H1 (cell line): Measurements from ENCODE around the gene TSFM.

Experiments used
- ATF3 ChIP-seq: IDR thresholded peaks from 2 replicates; pipeline ENCODE4 v1.6.1; 2011; ENCODE audit warnings: low read depth, mild to moderate bottlenecking, low read length; ENCODE audit not compliant: insufficient read depth
- CTCF ChIP-seq, 3 experiments: IDR thresholded peaks; 1 replicate in 2 of 3; 2 replicates in 1 of 3; pipeline versions ENCODE4 v1.5.1 to v1.6.1; 2011; ENCODE audit warnings: low read length in 3 of 3, mild to moderate bottlenecking in 3 of 3, inconsistent platforms in 2 of 3, low read depth in 1 of 3, moderate library complexity in 1 of 3; ENCODE audit not compliant: insufficient read depth in 1 of 3; ENCODE audit errors: control extremely low read depth in 1 of 3
- EZH2 ChIP-seq: fragments of 200-600 bp; sonication (generic); IDR thresholded peaks from 2 replicates; pipeline ENCODE4 v1.7.1; 2012; ENCODE audit warnings: low read depth, mild to moderate bottlenecking, moderate library complexity, low read length, inconsistent platforms; ENCODE audit not compliant: severe bottlenecking
- GABPA ChIP-seq: IDR thresholded peaks from 2 replicates; pipeline ENCODE4 v1.6.1; 2011; ENCODE audit warnings: mild to moderate bottlenecking, low read length, moderate library complexity, borderline replicate concordance; ENCODE audit not compliant: insufficient read depth
- JUN ChIP-seq: IDR thresholded peaks from 2 replicates; pipeline ENCODE4 v1.6.1; 2011; ENCODE audit warnings: low read depth, mild to moderate bottlenecking, improper control_type of control experiment, low read length
- POLR2A ChIP-seq, 2 experiments: IDR thresholded peaks; 1 replicate in 1 of 2; 2 replicates in 1 of 2; pipeline ENCODE4 v1.6.1; 2011; ENCODE audit warnings: low read depth in 2 of 2, low read length in 2 of 2, mild to moderate bottlenecking in 2 of 2; ENCODE audit errors: control extremely low read depth in 1 of 2
- RAD21 ChIP-seq, 2 experiments: IDR thresholded peaks in 1 of 2; conservative IDR thresholded peaks in 1 of 2; 2 replicates each; pipeline ENCODE4 v1.6.1; 2011; ENCODE audit warnings: low read depth in 2 of 2, low read length in 2 of 2, improper control_type of control experiment in 1 of 2, inconsistent platforms in 1 of 2, mild to moderate bottlenecking in 1 of 2, moderate library complexity in 1 of 2
- SUZ12 ChIP-seq: fragments of 200-600 bp; sonication (generic); IDR thresholded peaks from 2 replicates; pipeline ENCODE4 v1.6.1; 2012; ENCODE audit warnings: mild to moderate bottlenecking, inconsistent platforms, low read length, moderate library complexity, mixed read lengths
- YY1 ChIP-seq: IDR thresholded peaks from 2 replicates; pipeline ENCODE4 v1.6.1; 2011; ENCODE audit warnings: low read depth, mild to moderate bottlenecking, low read length

GRCh38 chr12:57775563-57776246, 6.9 kb upstream of the TSFM start:
- TF ChIP-seq ATF3, result no peak
- TF ChIP-seq YY1, result no peak
- no peak for TF ChIP-seq RAD21 (IDR thresholded peaks at IDR 0.05 in 1 of 2, conservative IDR thresholded peaks at IDR 0.05 in 1 of 2; ENCODE audit: low read depth in 2 of 2, low read length in 2 of 2)
- TF ChIP-seq EZH2, result no peak
- peak in 1 of 3 experiments; percentile 29; a peak in 2 of 4 replicates for TF ChIP-seq CTCF (IDR thresholded peaks at IDR 0.05; ENCODE audit: control extremely low read depth in 1 of 3, insufficient read depth in 1 of 3, low read depth in 1 of 3, low read length in 3 of 3)
- no peak for TF ChIP-seq JUN
- TF ChIP-seq GABPA, result no peak
- no peak for TF ChIP-seq SUZ12
- no peak for TF ChIP-seq POLR2A (IDR thresholded peaks at IDR 0.05; ENCODE audit: control extremely low read depth in 1 of 2, low read depth in 2 of 2, low read length in 2 of 2)
